Activated T-helper 9 cell treated with anti-CD3 and anti-CD28 coated beads, Interleukin-2, amount 50 U/mL, for 16 hours (primary cell): ENCODE data around the gene UMAD1.

Source experiments
- DNase-seq: peaks from one replicate; pipeline ENCODE4 v3.0.0-alpha.2; 2020; ENCODE audit warnings: low read depth

Gene UMAD1

GRCh38 chr7:7764520-7765396, 124.2 kb downstream of the UMAD1 start:
- no peak for DNase-seq

- no peak for DNase-seq
Measured at GRCh38 chr7:7765422-7765821, 124.9 kb downstream of the UMAD1 start.

GRCh38 chr7:7766671-7767070, 126.1 kb downstream of the UMAD1 start:
- DNase-seq = no peak

- no peak for DNase-seq
Measured at GRCh38 chr7:7768977-7769709, 128.6 kb downstream of the UMAD1 start.

GRCh38 chr7:7769710-7770627, 129.4 kb downstream of the UMAD1 start:
- no peak for DNase-seq

- DNase-seq = no peak
Measured at GRCh38 chr7:7771452-7771851, 130.9 kb downstream of the UMAD1 start.

GRCh38 chr7:7772397-7772821, 131.9 kb downstream of the UMAD1 start:
- no peak for DNase-seq

- DNase-seq = no peak
Measured at GRCh38 chr7:7773334-7774309, 133.1 kb downstream of the UMAD1 start.

- no peak for DNase-seq
Measured at GRCh38 chr7:7779888-7780287, 139.3 kb downstream of the UMAD1 start.

- no peak for DNase-seq
Measured at GRCh38 chr7:7783001-7783400, 142.4 kb downstream of the UMAD1 start.

- DNase-seq = no peak
Measured at GRCh38 chr7:7785344-7785973, 144.9 kb downstream of the UMAD1 start.

- no peak for DNase-seq
Measured at GRCh38 chr7:7786595-7786994, 146.0 kb downstream of the UMAD1 start.

- DNase-seq = no peak
Measured at GRCh38 chr7:7789551-7789988, 149.0 kb downstream of the UMAD1 start.

GRCh38 chr7:7790041-7790741, 149.6 kb downstream of the UMAD1 start:
- DNase-seq = no peak

GRCh38 chr7:7791523-7791922, 151.0 kb downstream of the UMAD1 start:
- DNase-seq = no peak

- no peak for DNase-seq
Measured at GRCh38 chr7:7792056-7792455, 151.5 kb downstream of the UMAD1 start.

GRCh38 chr7:7793249-7793648, 152.7 kb downstream of the UMAD1 start:
- DNase-seq = no peak

GRCh38 chr7:7793921-7794320, 153.4 kb downstream of the UMAD1 start:
- DNase-seq = no peak

- DNase-seq = no peak
Measured at GRCh38 chr7:7795203-7795602, 154.7 kb downstream of the UMAD1 start.

GRCh38 chr7:7795630-7796121, 155.1 kb downstream of the UMAD1 start:
- DNase-seq = no peak
